HepG2 (cell line): ENCODE data around the gene ERLIN1. TPM values are rescaled to one million over a fixed set of nuclear protein-coding genes. Genes with fewer than 3 reads are reported as not detected.
"Not testable (repeated sequence)": the region's sequence is repeated elsewhere in the genome, so short reads cannot be mapped to it uniquely, and the experiment has no call there.

Source experiments
- ATAC-seq: fragments of 200-7000 bp; cut with Tn5 transposase; 3 replicates; pipeline ENCODE4 v1.9.1; 2020; ENCODE audit warnings: mild to moderate bottlenecking, moderate library complexity
- BruUV-seq: library from RNA; stranded (reverse); fragments of 400-500 nt; replicated peaks from 2 replicates; lab custom pipeline; 2021; lab: Mats Ljungman, UMichigan
- CTCF ChIA-PET: fragments of 300-600 bp; formaldehyde crosslinking; extraction: SDS; loops from one replicate; lab custom pipeline; 2021; ENCODE audit warnings: low total read pairs, inconsistent platforms, low intra/inter-chr PET ratio; lab: Yijun Ruan, JAX
- POLR2A ChIA-PET: fragments of 350-600 bp; sonication (Branson Sonifier 250); formaldehyde crosslinking; loops from one replicate; lab custom pipeline; 2020; ENCODE audit warnings: antibody characterized with exemption, inconsistent platforms; lab: Yijun Ruan, JAX
- DNase-seq: peaks from one replicate; pipeline ENCODE4 v3.0.0-alpha.2; 2015; ENCODE audit warnings: low spot score
- FAIRE-seq: peaks from 3 replicates; lab custom pipeline; 2011; peaks lifted over from hg19 to GRCh38; lab: Jason Lieb, UNC
- H2AFZ ChIP-seq: one replicate; pipeline ENCODE4 v1.6.1; 2011; ENCODE audit warnings: low read length, inconsistent platforms
- H3K27ac ChIP-seq: fragments of 300-600 bp; 3 replicates; pipeline ENCODE4 v1.8.0; 2011; ENCODE audit warnings: mixed run types, mild to moderate bottlenecking, mixed read lengths, low read length, inconsistent platforms; ENCODE audit not compliant: insufficient read depth; ENCODE audit errors: extremely low read length
- H3K27me3 ChIP-seq, 2 experiments: fragments of 200-600 bp in 1 of 2; 2 replicates in 1 of 2; 3 replicates in 1 of 2; pipeline versions ENCODE4 v1.6.0 to v1.8.0; 2011; ENCODE audit warnings: low read length in 2 of 2, mild to moderate bottlenecking in 2 of 2, moderate library complexity in 2 of 2, inconsistent platforms in 1 of 2; ENCODE audit not compliant: insufficient read depth in 2 of 2, control insufficient read depth in 1 of 2
- H3K36me3 ChIP-seq, 2 experiments: fragments of 200-600 bp in 1 of 2; replicated peaks in 1 of 2; 2 replicates in 1 of 2; 3 replicates in 1 of 2; pipeline versions ENCODE4 v1.5.1 to v1.8.0; 2011; ENCODE audit warnings: low read length in 2 of 2, inconsistent platforms in 1 of 2; ENCODE audit not compliant: insufficient read depth in 2 of 2, control insufficient read depth in 1 of 2
- H3K4me1 ChIP-seq: 2 replicates; pipeline ENCODE4 v1.5.1; 2012; ENCODE audit warnings: low read length, inconsistent platforms; ENCODE audit not compliant: insufficient read depth
- H3K4me2 ChIP-seq: 2 replicates; pipeline ENCODE4 v1.6.0; 2011; ENCODE audit warnings: low read depth, low read length, inconsistent platforms
- H3K4me3 ChIP-seq, 3 experiments: fragments of 200-600 bp in 1 of 3; sonication (generic), shearing (Covaris generic) in 1 of 3; replicated peaks in 1 of 3; 2 replicates each; pipeline ENCODE4 v1.5.1; 2011 to 2016; ENCODE audit warnings: low read length in 3 of 3, inconsistent platforms in 2 of 3, low read depth in 2 of 3, mild to moderate bottlenecking in 2 of 3, control low read depth in 1 of 3, mixed read lengths in 1 of 3; ENCODE audit not compliant: insufficient read depth in 1 of 3
- H3K79me2 ChIP-seq: one replicate; pipeline ENCODE4 v1.6.1; 2011; ENCODE audit warnings: low read length, inconsistent platforms; ENCODE audit not compliant: insufficient read depth
- H3K9ac ChIP-seq: 2 replicates; pipeline ENCODE4 v1.6.0; 2011; ENCODE audit warnings: mild to moderate bottlenecking, low read depth, low read length, inconsistent platforms; ENCODE audit not compliant: insufficient read depth
- H3K9me3 ChIP-seq: 2 replicates; pipeline ENCODE4 v1.5.1; 2012; ENCODE audit warnings: mild to moderate bottlenecking, low read length
- H4K20me1 ChIP-seq: 2 replicates; pipeline ENCODE4 v1.6.0; 2011; ENCODE audit warnings: inconsistent platforms, mild to moderate bottlenecking, low read length, moderate library complexity; ENCODE audit not compliant: insufficient read depth
- CEBPB ChIP-seq: IDR thresholded peaks from 2 replicates; pipeline ENCODE4 v1.6.1; 2011; ENCODE audit warnings: low read depth, low read length, improper control_type of control experiment, borderline replicate concordance
- KDM5A ChIP-seq: fragments of 200-600 bp; sonication (generic); IDR thresholded peaks from 2 replicates; pipeline ENCODE4 v1.7.0; 2018; ENCODE audit warnings: antibody characterized with exemption, mild to moderate bottlenecking, low read length, borderline replicate concordance
- ZNF224 ChIP-seq: sonication (generic); formaldehyde crosslinking; IDR thresholded peaks from 2 replicates; pipeline ENCODE4 v1.5.0; 2020; ENCODE audit warnings: mild to moderate bottlenecking, missing genetic modification reagents
- WGBS: methylation state at CpG from one replicate; pipeline ENCODE4 v1.1.6; 2017; ENCODE audit warnings: low lambda C conversion rate; 5-methylcytosine and 5-hydroxymethylcytosine counted together
- in situ Hi-C: cut with HindIII; loops from 2 replicates; pipeline ENCODE4 v1.10.0; 2017; ENCODE audit warnings: low pct_unique_long_range_greater_than_20kb; ENCODE audit not compliant: extremely low pct_ligation_motif_present
- intact Hi-C: fragments of 100-400 bp; cut with micrococcal nuclease; formaldehyde crosslinking; loops from one replicate; pipeline ENCODE4 v1.10.0; 2022; ENCODE audit not compliant: unreplicated experiment
- polyA plus RNA-seq, 8 experiments: library from polyadenylated mRNA; depleted of rRNA in 3 of 8; stranded (reverse) in 7 of 8; unstranded in 1 of 8; fragments of >200 nt; fragmentation: Illumina TruSeq in 4 of 8; extraction: Trizol in 4 of 8; gene quantifications; 2 replicates each; pipeline versions ENCODE4 v1.2.1 to v1.2.3, GENCODE V29; 2011 to 2016; ENCODE audit warnings: low read depth in 4 of 8, missing spikeins in 1 of 8, mixed read lengths in 1 of 8; ENCODE audit not compliant: insufficient read depth in 1 of 8
- total RNA-seq, 5 experiments: library from RNA; depleted of rRNA; stranded (reverse); fragments of >200 nt; fragmentation: Illumina TruSeq; extraction: Trizol; gene quantifications; 2 replicates each; pipeline ENCODE4 v1.2.3, GENCODE V29; 2016; ENCODE audit warnings: low read depth in 1 of 5
- TF ChIP-seq, protein P1 (sequence below): sonication (generic); formaldehyde crosslinking; IDR thresholded peaks from 2 replicates; pipeline ENCODE4 v1.5.1; 2020; ENCODE audit warnings: missing genetic modification reagents, mild to moderate bottlenecking, borderline replicate concordance

The ERLIN1 gene
- total and polyA plus RNA-seq, 2 of the 13 experiments (the other 11 are each of a cell fraction or from before 2014, with no cell fraction given): 56.8 to 69.3 TPM

- intact Hi-C loops, H3K36me3 ChIP-seq, H2AFZ ChIP-seq, H3K79me2 ChIP-seq, POLR2A ChIA-PET, BruUV-seq, FAIRE-seq, H3K4me3 ChIP-seq, H3K27ac ChIP-seq, H3K9me3 ChIP-seq, ATAC-seq, H4K20me1 ChIP-seq, CTCF ChIA-PET, H3K4me2 ChIP-seq, DNase-seq, H3K27me3 ChIP-seq, H3K9ac ChIP-seq, in situ Hi-C loops: not testable (repeated sequence)
- WGBS: 44% methylated on average over 2 of the region's 2 CpGs
- H3K4me1 ChIP-seq: peaks cover 16% of the 10 kb centered on the region
Observed at GRCh38 chr10:100125335-100125734, 60.5 kb downstream of the ERLIN1 start.

DNA sequence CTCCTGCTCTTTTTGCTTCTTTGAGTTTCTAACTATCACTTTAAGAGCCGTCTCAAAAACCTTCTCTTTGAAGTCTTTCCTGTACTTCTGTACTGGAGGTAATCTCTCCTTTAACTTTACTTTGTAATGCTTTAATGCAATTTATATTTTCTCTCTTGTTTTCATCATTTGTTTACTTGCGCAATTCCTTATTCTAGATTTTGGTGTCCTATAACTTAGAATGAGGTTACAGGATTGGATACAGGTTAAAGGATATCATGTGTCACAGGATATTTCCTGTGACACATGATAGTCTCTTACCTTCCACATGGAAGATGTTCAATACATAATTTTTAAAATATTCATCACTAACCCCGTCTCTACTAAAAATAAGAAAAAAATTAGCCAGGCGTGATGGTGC is 61.7 kb downstream of the ERLIN1 start:
- FAIRE-seq: no peak
- no peak for ATAC-seq

More for the DNA sequence above, 61.7 kb downstream of the ERLIN1 start:
- in situ Hi-C loops: no loop called here
- POLR2A ChIA-PET: no interaction called here
- no peak overlapping the region for H3K4me2 ChIP-seq
- H3K27ac ChIP-seq: no peak overlapping the region
- H3K4me1 ChIP-seq: peaks cover 9% of the 10 kb centered on the region
- H3K36me3 ChIP-seq: no peaks in the 10 kb centered on the region
- H4K20me1 ChIP-seq: no peaks in the 10 kb centered on the region
- no peak for TF ChIP-seq KDM5A
- no peak for TF ChIP-seq ZNF224
- TF ChIP-seq, protein P1, sequence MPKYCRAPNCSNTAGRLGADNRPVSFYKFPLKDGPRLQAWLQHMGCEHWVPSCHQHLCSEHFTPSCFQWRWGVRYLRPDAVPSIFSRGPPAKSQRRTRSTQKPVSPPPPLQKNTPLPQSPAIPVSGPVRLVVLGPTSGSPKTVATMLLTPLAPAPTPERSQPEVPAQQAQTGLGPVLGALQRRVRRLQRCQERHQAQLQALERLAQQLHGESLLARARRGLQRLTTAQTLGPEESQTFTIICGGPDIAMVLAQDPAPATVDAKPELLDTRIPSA (CRISPR knock-in tag): no peak
- peak; percentile 58; the same call in 1 of the 2 replicates for TF ChIP-seq CEBPB
- TF ChIP-seq, all 625 proteins: peak for 1
- Histone ChIP-seq H3K9ac (no peak overlapping the region), H2AFZ (no peak overlapping the region), H3K9me3 (no peaks in the 10 kb centered on the region), H3K27me3 (0 out of 5 replicates have a peak, but pooled peaks cover 0 to 3% of the 10 kb centered on the region in 2 experiments), H3K4me3 (no peak overlapping the region), H3K79me2 (no peaks in the 10 kb centered on the region)
- 55% methylated on average over 4 of the region's 4 CpGs for WGBS
- intact Hi-C loops: no loop called here
- no peak for DNase-seq
- CTCF ChIA-PET: no interaction called here
- BruUV-seq: no TSS peak
